HG02885 (cell line): ENCODE results near the gene NLK.

Source experiments
- ATAC-seq: cut with Tn5 transposase; IDR thresholded peaks from one replicate; pipeline ENCODE4 v1.9.1; 2021; ENCODE audit warnings: mild to moderate bottlenecking; ENCODE audit not compliant: unreplicated experiment, poor library complexity

The NLK gene

DNA sequence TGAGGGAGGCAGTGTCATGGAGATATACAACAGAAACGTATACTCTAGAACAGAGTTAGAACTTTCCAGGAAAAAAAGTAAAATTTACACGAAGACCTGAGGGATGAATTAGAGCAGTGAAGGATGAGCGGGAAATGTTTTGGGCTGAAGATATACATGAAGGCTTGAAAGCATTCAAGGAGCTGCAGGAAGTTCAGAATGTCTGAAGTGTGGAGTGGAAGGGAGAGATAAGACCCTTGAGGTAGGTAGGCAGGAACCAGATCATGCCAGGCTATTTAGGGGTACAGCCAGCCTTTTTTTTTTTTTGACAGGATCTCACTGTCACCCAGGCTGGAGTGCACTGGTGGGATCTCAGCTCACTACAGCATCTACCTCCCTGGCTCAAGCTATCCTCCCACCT lies 3.2 kb upstream of the NLK start:
- ATAC-seq: no peak

DNA sequence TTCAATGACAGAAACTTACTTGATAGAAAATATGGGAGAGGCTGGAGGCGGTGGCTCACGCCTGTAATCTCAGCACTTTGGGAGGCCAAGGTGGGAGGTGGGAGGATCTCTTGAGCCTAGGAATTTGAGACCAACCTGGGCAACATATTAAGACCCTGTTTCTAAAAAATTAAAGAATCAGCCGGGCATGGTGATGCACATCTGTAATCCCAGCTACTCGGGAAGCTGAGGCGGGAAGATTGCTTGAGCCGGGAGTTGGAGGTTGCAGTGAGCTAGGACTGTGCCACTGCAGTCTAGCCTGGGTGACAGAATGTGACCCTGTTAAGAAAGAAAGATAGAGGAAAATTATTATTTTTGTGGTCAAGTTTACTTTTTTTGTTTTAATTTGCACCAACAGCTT lies 2.1 kb upstream of the NLK start:
- ATAC-seq: no peak

DNA sequence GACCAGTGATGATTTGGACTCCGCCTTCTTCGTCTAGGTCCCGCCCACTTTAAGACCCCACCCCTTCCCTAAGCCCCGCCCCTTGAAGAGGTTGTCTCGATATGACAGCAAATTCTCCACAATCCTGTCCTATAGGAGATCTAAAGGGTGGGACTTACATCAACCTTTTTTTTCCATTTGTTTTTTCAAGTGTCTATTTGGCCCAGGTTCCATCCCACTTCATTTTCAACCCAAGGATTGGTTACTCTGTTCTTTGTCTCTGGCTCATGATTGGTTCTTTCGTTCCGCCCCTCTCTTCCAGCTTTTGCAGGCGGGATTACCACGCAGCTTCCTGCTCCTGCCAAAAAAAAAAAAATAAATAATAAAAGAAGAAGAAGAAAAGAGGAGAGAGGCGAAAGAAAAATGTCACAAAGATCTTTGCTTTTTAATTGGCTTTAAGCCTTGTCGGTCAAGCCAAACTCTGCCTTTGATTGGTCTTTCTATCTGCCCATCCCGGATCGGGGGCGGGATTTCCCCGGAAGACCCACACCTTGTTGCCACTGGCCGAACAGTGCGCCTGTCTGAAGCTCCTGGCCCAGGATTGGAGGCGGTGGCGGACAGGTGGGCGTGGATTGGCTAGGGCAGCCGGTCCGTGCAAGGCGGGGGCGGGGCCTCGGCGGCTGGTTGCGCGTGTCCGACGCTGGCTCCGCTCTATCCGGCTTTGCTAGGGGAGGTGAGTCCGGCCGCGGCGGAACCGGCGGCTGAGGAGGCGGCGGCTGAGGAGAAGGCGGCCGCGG lies 1.2 kb upstream of the NLK start:
- ATAC-seq: peak; percentile 91

DNA sequence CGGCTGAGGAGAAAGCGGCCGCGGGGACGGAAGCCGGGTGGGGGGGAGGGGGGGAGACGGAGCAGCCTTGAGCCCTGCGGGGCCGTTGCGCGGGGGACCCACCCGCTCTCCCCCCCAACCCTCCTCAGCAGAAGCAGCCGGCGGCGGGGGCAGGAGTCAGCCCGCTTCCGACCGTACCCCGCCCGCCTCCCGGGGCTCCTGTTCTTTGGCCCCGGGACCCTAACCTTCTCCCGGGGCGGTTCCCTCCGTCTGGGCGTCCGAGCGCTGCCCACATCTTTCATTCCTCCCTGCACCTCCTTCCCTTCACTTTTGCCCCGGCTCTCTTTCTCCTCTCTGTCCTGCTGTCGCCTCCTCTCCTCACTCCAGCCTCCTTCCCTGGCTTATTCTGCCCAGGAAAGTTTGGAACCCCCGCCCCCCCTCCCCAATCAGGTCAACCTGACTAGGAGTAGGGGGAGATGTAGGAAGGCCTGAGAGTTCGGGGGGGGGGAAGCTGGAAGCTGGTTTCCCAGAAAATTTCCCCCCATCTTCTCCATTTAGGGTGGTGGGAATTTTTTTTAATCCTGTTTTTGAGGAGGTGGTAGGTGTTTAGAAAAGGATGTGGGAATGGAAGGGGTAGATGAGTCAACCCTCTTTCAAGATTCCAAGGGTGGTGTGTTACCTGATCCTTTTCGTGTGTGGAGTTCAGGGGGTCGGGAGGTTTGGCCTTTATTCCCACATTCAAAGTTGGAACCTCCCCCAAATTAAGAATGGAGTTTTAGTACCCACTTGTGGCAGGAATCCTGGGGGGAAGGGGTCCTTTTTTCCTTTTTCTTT lies 427 bp upstream of the NLK start:
- ATAC-seq: no peak

DNA sequence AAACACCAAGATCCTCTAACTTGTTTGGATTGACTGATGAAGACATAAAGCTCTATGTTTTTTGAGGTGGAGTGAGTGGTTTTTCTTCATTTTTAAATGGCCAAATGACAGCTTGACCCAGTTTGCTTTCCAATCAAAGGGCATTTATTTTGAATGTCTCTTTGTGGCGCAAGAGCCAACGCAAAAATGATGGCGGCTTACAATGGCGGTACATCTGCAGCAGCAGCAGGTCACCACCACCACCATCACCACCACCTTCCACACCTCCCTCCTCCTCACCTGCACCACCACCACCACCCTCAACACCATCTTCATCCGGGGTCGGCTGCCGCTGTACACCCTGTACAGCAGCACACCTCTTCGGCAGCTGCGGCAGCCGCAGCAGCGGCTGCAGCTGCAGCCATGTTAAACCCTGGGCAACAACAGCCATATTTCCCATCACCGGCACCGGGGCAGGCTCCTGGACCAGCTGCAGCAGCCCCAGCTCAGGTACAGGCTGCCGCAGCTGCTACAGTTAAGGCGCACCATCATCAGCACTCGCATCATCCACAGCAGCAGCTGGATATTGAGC lies 329 bp downstream of the NLK start:
- ATAC-seq: no peak

GRCh38 chr17:28043296-28043695 lies 819 bp downstream of the NLK start:
- no peak for ATAC-seq

DNA sequence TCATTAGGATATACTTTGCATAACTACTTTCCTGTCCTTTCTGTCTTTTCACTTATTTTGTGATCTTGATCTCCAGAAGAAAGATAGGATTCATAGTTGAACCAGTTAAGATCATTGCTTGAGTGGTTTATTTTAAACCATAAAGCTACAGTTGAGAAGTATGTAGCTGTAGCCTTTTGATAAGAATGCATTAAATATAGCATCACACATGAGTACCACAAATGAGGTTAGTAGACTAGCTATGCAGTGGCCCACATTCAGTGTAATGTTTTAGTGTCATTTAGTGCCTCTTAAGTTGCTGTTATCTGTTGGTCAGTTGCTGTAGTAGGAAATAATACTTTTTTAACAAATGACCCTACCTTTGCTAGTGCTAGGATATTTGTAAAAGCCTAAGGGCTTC lies 1.3 kb downstream of the NLK start:
- ATAC-seq: no peak

GRCh38 chr17:28045304-28045703 lies 2.8 kb downstream of the NLK start:
- no peak for ATAC-seq

- no peak for ATAC-seq
Observed at GRCh38 chr17:28046034-28046825, 3.8 kb downstream of the NLK start.

DNA sequence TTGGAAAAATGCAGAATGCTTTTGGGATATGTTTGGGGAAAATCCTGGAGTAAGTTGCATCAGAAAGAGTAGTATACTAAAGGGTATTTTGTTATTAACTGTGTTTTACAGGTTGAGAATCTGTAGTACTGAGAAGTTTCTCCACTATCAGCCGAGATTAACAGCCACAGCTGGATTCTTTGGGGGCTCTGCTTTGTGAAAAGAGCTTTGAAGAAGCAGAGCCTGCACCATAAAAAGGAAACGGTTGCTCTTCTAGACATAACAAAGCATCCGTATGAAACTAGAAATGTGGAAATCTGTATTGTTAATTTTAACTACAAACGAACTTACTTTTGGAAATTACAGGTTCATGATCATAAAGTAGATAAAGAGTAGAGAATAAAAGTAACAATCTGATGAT lies 5.3 kb downstream of the NLK start:
- no peak for ATAC-seq

DNA sequence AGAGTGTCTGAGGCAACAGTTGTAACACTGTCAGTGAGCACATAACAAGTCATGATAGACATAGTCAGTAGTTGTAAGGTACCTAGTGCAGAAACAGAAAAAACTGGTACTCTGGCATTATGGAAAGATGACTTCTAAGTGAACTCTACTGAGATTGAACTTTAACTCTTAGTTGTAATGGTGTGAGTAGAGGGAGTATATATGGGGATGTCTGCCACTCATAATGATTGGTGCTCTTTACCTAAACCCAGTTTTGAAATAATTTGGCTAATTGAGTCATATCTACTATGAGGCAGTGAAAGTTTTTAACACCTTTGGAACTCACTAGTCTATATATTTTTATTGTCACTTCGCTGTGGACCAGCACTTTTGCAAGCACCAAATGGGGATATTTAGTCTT lies 6.6 kb downstream of the NLK start:
- ATAC-seq: no peak

DNA sequence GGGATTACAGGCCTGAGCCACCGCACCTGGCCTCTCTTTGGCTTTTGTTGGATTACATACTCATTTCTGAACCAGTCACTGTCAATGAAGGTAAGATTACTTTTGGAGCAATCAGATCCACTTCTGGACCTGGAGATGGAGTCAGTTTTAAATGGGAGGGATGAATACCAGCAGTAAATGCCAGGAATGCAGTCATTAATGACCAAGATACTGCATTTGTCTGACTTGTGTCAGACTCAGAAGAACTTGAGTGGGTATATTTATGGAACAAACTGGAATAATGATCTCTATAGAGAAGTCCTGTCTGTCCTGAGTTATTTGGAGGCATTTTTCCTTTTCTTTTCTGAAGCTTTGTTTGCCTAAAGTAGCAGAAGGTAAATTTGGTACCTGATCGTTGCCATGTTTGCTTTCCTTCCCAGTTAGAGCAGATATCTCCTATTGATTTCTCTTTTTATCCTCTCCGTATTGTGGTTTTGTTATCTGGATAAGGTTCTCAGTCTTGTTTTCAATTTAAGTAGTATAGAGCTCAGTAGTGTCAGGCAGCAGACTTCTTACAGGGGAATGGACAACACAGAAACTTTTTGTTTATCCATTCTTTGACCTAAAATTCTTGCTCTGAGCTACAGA lies 10.7 kb downstream of the NLK start:
- ATAC-seq: no peak

DNA sequence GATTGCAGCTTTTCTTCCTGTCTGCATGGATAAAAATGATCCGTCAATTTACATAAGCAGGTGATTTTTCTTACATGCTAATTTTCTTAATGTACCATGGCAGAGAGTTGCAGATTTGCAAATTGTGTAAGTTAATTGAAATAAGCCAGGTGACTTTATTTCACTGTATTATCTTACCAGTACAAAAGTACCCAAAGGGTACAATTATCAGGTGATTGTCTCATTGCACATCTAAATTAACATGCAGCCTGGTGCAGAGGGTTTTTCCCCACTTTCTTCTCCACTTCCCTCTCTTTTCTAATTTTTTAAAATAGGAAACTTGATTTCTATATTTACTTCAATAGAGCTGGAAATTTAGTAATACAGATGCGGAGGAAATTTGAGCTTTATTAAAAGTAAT lies 11.2 kb downstream of the NLK start:
- no peak for ATAC-seq

GRCh38 chr17:28055546-28056275 lies 13.2 kb downstream of the NLK start:
- no peak for ATAC-seq

DNA sequence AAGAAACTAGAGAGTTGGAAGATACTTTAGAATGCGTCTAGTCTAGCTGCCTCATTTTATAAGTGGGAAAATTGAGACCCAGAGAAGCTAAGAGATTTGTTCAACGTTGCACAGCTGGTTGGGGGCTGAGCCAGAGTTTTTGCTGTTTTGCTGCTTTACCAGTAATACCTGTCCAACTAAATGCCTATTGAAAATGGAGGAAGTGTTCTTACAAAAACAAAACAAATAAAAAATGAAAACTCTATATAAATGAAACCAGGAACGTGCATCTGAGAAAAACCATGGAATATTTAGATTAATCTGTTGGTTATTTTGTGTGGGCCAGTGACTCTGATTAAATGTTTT lies 13.8 kb downstream of the NLK start:
- no peak for ATAC-seq

GRCh38 chr17:28057731-28058246 lies 15.3 kb downstream of the NLK start:
- ATAC-seq: peak; percentile 86

DNA sequence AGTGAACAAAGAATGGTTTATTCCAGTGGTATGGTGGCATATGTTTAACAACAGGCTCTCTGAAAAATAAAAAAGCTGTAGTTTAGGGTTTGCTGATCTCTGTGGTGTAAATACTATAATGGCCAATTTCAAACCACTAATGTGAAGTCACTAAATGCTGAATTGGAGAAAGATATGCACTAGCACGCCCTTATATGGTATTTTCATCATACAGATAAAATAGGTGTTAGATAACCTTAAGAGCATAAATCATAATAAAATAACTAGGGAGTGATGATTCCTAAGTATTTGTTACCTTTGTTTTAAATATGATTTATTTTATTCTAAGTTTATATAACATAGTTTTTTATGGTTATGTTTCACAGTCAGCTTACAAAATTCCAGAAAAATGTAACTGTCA lies 17.2 kb downstream of the NLK start:
- no peak for ATAC-seq

DNA sequence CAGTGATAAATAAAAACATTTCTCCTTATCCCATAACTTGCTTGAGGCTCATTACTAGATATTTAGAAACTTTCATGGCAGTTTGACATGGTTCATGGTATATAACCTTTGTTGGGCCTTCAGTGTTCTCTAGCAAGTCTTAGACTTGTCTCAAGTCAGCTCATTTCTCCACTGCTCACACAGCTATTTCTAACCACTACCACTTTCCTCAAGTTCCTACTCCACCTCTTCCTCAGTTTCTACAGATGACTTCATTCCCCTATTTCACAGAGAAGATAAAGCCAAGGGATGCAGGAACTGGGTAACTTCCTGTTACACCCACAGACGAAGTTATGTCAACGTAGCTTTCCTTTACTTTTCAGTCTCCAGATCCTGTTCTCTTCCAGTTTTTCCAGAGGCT lies 23.2 kb downstream of the NLK start:
- ATAC-seq: no peak

DNA sequence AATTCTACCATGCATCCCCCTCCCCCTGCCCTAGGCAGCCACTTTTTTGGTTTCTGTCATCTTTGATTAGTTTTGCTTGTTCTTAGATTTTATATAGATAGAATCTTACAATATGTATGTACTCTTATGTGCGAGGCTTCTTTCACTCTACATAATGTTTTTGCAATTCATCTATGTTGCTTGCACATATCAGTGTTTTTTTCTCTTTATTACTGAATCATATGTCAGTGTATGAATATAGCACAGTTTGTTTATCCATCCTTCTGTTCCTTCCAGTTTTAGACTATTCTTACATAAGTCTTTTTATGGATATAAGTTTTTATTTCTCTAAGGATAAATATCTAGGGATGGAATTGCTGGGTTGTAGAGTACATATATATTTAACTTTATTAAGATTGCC lies 26.6 kb downstream of the NLK start:
- no peak for ATAC-seq

DNA sequence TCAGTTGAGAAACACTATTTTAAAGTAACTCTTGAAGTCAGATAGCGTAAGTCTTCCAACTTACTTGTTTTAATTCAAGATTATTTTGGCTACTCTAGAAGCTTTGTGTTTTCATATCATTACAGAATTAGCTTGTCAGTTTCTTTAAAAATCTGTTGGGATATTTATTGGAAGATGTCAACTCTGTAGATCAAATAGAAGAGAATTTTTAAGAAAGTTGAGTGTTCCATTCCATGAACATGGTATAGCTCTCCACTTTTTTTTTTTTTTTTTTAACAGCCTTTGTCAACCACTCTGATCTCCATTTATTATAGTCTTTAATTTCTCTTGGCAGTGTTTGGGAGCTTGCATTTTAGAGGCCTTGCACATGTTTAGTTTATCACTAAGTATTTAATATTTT lies 28.7 kb downstream of the NLK start:
- ATAC-seq: no peak
